SJCRH30 (cell line): ENCODE data around the gene RAD51. TPM values are rescaled to one million over a fixed set of nuclear protein-coding genes. Genes with fewer than 3 reads are reported as not detected.

Experiments used
- DNase-seq, 2 experiments: peaks; one replicate each; pipeline ENCODE4 v3.0.0-alpha.2; 2015 to 2020
- H3K27ac ChIP-seq: fragments of 250-450 bp; sonication (Bioruptor Pico); 2 replicates; pipeline ENCODE4 v1.5.1; 2020; ENCODE audit warnings: mild to moderate bottlenecking, moderate library complexity
- H3K27me3 ChIP-seq: fragments of 250-450 bp; sonication (Bioruptor Pico); 2 replicates; pipeline ENCODE4 v1.5.1; 2020; ENCODE audit warnings: mild to moderate bottlenecking, moderate library complexity
- H3K36me3 ChIP-seq: fragments of 250-450 bp; sonication (Bioruptor Pico); 2 replicates; pipeline ENCODE4 v1.5.1; 2020; ENCODE audit warnings: mild to moderate bottlenecking, moderate library complexity
- H3K4me1 ChIP-seq: fragments of 250-450 bp; sonication (Bioruptor Pico); 2 replicates; pipeline ENCODE4 v1.5.1; 2020; ENCODE audit warnings: mild to moderate bottlenecking, moderate library complexity
- H3K4me3 ChIP-seq: fragments of 250-450 bp; sonication (Bioruptor Pico); 2 replicates; pipeline ENCODE4 v1.5.1; 2020; ENCODE audit warnings: mild to moderate bottlenecking, moderate library complexity
- H3K9me3 ChIP-seq: fragments of 250-450 bp; sonication (Bioruptor Pico); replicated peaks from 2 replicates; pipeline ENCODE4 v1.5.1; 2020; ENCODE audit warnings: mild to moderate bottlenecking, moderate library complexity
- total RNA-seq: library from RNA; depleted of rRNA; stranded (reverse); fragments of >200 nt; shearing (Covaris generic); gene quantifications from 2 replicates; pipeline ENCODE4 v1.2.3, GENCODE V29; 2014

Gene RAD51
- total RNA-seq, 1 experiment from 2014 or later, result 48.0 TPM

- DNase-seq, result peak; percentile 81 to 83
These were observed 68.2 kb downstream of the RAD51 start for GRCh38 chr15:40762919-40763800.

GRCh38 chr15:40763801-40764628 is 69.0 kb downstream of the RAD51 start, which contains the start of gene GCHFR:
TSS of gene GCHFR (plus strand) at chr15:40764068. CDS start at chr15:40764181, 113 bp downstream.
- no peak within 1 kb of the TSS for H3K27ac ChIP-seq
- peaks cover 39% of the 10 kb centered on the region for H3K4me1 ChIP-seq
- H3K4me3 ChIP-seq, result no peak within 1 kb of the TSS
- H3K27me3 ChIP-seq, result no peaks in the 10 kb centered on the region
- H3K9me3 ChIP-seq, result no peaks in the 10 kb centered on the region
- H3K36me3 ChIP-seq, result no peaks in the 10 kb centered on the region
- no peak for DNase-seq

More at GRCh38 chr15:40762919-40763800, 68.2 kb downstream of the RAD51 start:
- Histone ChIP-seq H3K4me1 (peaks cover 31% of the 10 kb centered on the region), H3K9me3 (no peaks in the 10 kb centered on the region), H3K4me3 (no peak overlapping the region), H3K27me3 (no peaks in the 10 kb centered on the region), H3K27ac (no peak overlapping the region), H3K36me3 (no peaks in the 10 kb centered on the region)

GRCh38 chr15:40764629-40765103 is 69.7 kb downstream of the RAD51 start:
- Histone ChIP-seq H3K27me3 (no peaks in the 10 kb centered on the region), H3K4me1 (peaks cover 41% of the 10 kb centered on the region), H3K36me3 (no peaks in the 10 kb centered on the region), H3K4me3 (no peak overlapping the region), H3K27ac (no peak overlapping the region), H3K9me3 (no peaks in the 10 kb centered on the region)
- DNase-seq, result no peak

- Histone ChIP-seq H3K27me3 (no peaks in the 10 kb centered on the region), H3K36me3 (no peaks in the 10 kb centered on the region), H3K4me1 (peaks cover 44% of the 10 kb centered on the region), H3K9me3 (no peaks in the 10 kb centered on the region), H3K27ac (no peak overlapping the region), H3K4me3 (no peak overlapping the region)
- DNase-seq, result no peak
These were observed 71.3 kb downstream of the RAD51 start for GRCh38 chr15:40766194-40766815.

GRCh38 chr15:40766906-40767837 is 72.2 kb downstream of the RAD51 start:
- no peaks in the 10 kb centered on the region for H3K36me3 ChIP-seq
- no peaks in the 10 kb centered on the region for H3K9me3 ChIP-seq
- H3K27ac ChIP-seq, result no peak overlapping the region
- H3K4me3 ChIP-seq, result no peak overlapping the region
- DNase-seq, result no peak
- H3K4me1 ChIP-seq, result peaks cover 44% of the 10 kb centered on the region
- no peaks in the 10 kb centered on the region for H3K27me3 ChIP-seq

- Histone ChIP-seq H3K27me3 (no peaks in the 10 kb centered on the region), H3K4me1 (peaks cover 38% of the 10 kb centered on the region), H3K36me3 (no peaks in the 10 kb centered on the region), H3K27ac (no peak overlapping the region), H3K9me3 (no peaks in the 10 kb centered on the region), H3K4me3 (no peak overlapping the region)
- no peak for DNase-seq
These were observed 73.0 kb downstream of the RAD51 start for GRCh38 chr15:40767838-40768500.

- DNase-seq, result no peak
- Histone ChIP-seq H3K4me1 (peaks cover 38% of the 10 kb centered on the region), H3K9me3 (no peaks in the 10 kb centered on the region), H3K36me3 (0 out of 2 replicates have a peak, but pooled peaks cover 2% of the 10 kb centered on the region), H3K27ac (peak overlapping the region; percentile 43), H3K4me3 (peak overlapping the region; percentile 28), H3K27me3 (no peaks in the 10 kb centered on the region)
These were observed 73.7 kb downstream of the RAD51 start for GRCh38 chr15:40768521-40769273.

- peak; percentile 74 to 76 for DNase-seq
- Histone ChIP-seq H3K4me3 (peak within 1 kb of the TSS; percentile 28), H3K27me3 (no peaks in the 10 kb centered on the region), H3K4me1 (peaks cover 38% of the 10 kb centered on the region), H3K9me3 (no peaks in the 10 kb centered on the region), H3K36me3 (peaks cover 2% of the 10 kb centered on the region; the same call in 1 of the 2 replicates), H3K27ac (peak within 1 kb of the TSS; percentile 43)
These were observed 74.5 kb downstream of the RAD51 start, which contains the start of gene C15orf62 for GRCh38 chr15:40769274-40770146. TSS of gene C15orf62 (plus strand) at chr15:40769980. CDS start at chr15:40770496, 516 bp downstream.

- Histone ChIP-seq H3K27ac (peak overlapping the region; percentile 43), H3K4me1 (peaks cover 36% of the 10 kb centered on the region), H3K27me3 (no peaks in the 10 kb centered on the region), H3K36me3 (peaks cover 3% of the 10 kb centered on the region; the same call in 1 of the 2 replicates), H3K4me3 (no peak overlapping the region), H3K9me3 (no peaks in the 10 kb centered on the region)
- peak; percentile 85 to 86 for DNase-seq
These were observed 75.3 kb downstream of the RAD51 start for GRCh38 chr15:40770147-40770721.

- no peak overlapping the region for H3K27ac ChIP-seq
These were observed 76.3 kb downstream of the RAD51 start for GRCh38 chr15:40771242-40771641.

GRCh38 chr15:40772014-40772413 is 77.0 kb downstream of the RAD51 start:
- Histone ChIP-seq H3K27me3 (no peaks in the 10 kb centered on the region), H3K4me1 (peaks cover 32% of the 10 kb centered on the region), H3K9me3 (no peaks in the 10 kb centered on the region), H3K36me3 (peaks cover 5% of the 10 kb centered on the region; the same call in 1 of the 2 replicates), H3K4me3 (no peak overlapping the region), H3K27ac (no peak overlapping the region)
- DNase-seq, result no peak

More at GRCh38 chr15:40771242-40771641, 76.3 kb downstream of the RAD51 start:
- no peaks in the 10 kb centered on the region for H3K9me3 ChIP-seq
- no peak for DNase-seq
- peaks cover 32% of the 10 kb centered on the region for H3K4me1 ChIP-seq
- H3K36me3 ChIP-seq, result peaks cover 5% of the 10 kb centered on the region; the same call in 1 of the 2 replicates
- no peaks in the 10 kb centered on the region for H3K27me3 ChIP-seq
- H3K4me3 ChIP-seq, result no peak overlapping the region
